ENCODE measurements around the gene GALNTL6. TPM values are rescaled to one million over a fixed set of nuclear protein-coding genes. Genes with fewer than 3 reads are reported as not detected.

GALNTL6 gene
- total RNA-seq, 4 donors from 2014 or later, result 0.67 to 0.70 TPM; not detected in 2

DNA sequence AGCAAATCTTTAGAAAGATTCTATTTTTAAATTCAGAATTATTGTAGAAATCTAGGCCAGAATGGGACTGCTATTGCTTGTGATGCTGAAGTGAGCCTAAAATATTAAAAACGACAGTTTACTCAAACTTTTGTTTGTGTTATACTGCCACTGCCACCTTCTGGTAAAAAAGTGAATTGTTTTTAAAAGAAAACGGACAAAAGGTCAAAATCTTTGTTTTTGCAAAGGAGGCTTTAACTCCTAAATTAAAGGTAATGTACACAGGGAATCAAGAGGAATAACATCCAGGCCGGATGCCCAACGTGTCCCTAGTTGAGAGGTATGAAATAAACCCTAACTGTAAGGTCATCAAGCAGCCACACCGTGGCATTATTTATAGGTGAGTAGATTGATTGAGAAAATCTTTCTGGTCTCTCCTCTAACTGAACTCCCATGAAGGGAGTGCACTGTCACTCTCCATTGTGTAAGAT is 1017.1 kb downstream of the GALNTL6 start:
- TF ChIP-seq POLR2A (IDR thresholded peaks at IDR 0.05) (no peak), CTCF (IDR thresholded peaks at IDR 0.05) (peak in 5 of 6 experiments; percentile 46 to 72 (median 62))
- Histone ChIP-seq H3K9me3 (no peaks in the 10 kb centered on the region), H3K4me1 (no peaks in the 10 kb centered on the region), H3K27me3 (no peaks in the 10 kb centered on the region), H3K36me3 (no peaks in the 10 kb centered on the region), H3K27ac (no peak overlapping the region), H3K4me3 (no peak overlapping the region)
- no peak for DNase-seq

GRCh38 chr4:172836661-172837060 is 1023.5 kb downstream of the GALNTL6 start:
- Histone ChIP-seq H3K36me3 (no peaks in the 10 kb centered on the region), H3K27ac (no peak overlapping the region), H3K27me3 (no peaks in the 10 kb centered on the region), H3K9me3 (no peaks in the 10 kb centered on the region), H3K4me1 (no peaks in the 10 kb centered on the region), H3K4me3 (no peak overlapping the region)
- TF ChIP-seq CTCF (IDR thresholded peaks at IDR 0.05) (no peak), POLR2A (IDR thresholded peaks at IDR 0.05) (no peak)
- no peak for DNase-seq

- Histone ChIP-seq H3K4me1 (no peaks in the 10 kb centered on the region), H3K27ac (no peak overlapping the region), H3K4me3 (no peak overlapping the region), H3K36me3 (no peaks in the 10 kb centered on the region), H3K9me3 (no peaks in the 10 kb centered on the region), H3K27me3 (no peaks in the 10 kb centered on the region)
- DNase-seq, result no peak
- TF ChIP-seq POLR2A (IDR thresholded peaks at IDR 0.05) (no peak), CTCF (IDR thresholded peaks at IDR 0.05) (no peak)
Observed at GRCh38 chr4:172838111-172838510, 1024.9 kb downstream of the GALNTL6 start.

GRCh38 chr4:172838943-172839342 is 1025.7 kb downstream of the GALNTL6 start:
- Histone ChIP-seq H3K36me3 (no peaks in the 10 kb centered on the region), H3K4me1 (no peaks in the 10 kb centered on the region), H3K27me3 (no peaks in the 10 kb centered on the region), H3K9me3 (no peaks in the 10 kb centered on the region), H3K27ac (no peak overlapping the region), H3K4me3 (no peak overlapping the region)
- TF ChIP-seq POLR2A (IDR thresholded peaks at IDR 0.05), result no peak
- TF ChIP-seq CTCF (IDR thresholded peaks at IDR 0.05), result no peak
- no peak for DNase-seq

DNA sequence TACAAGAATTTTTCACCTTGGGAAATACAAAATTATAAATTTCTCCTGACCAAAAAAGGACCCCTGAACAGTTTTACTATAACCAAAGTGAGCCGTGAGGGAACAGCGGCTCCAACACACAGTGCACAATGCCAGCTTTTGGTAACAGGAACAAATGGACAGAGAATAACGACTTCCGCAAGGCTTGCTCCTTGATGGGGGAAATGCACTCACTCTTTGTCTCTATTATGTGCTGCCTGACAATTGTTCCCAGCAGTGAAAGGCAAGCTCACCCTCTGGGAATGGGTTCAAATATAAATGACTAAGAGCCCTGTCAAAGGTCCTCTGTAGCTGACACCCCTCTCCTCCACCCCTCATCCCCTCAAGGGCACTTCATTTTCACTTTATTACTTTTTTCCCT is 1029.6 kb downstream of the GALNTL6 start:
- no peaks in the 10 kb centered on the region for H3K27me3 ChIP-seq
- no peak for DNase-seq
- H3K27ac ChIP-seq, result no peak overlapping the region
- H3K36me3 ChIP-seq, result no peaks in the 10 kb centered on the region
- no peaks in the 10 kb centered on the region for H3K4me1 ChIP-seq
- no peaks in the 10 kb centered on the region for H3K9me3 ChIP-seq
- no peak overlapping the region for H3K4me3 ChIP-seq
- no peak for TF ChIP-seq CTCF (IDR thresholded peaks at IDR 0.05)
- TF ChIP-seq POLR2A (IDR thresholded peaks at IDR 0.05), result no peak

DNA sequence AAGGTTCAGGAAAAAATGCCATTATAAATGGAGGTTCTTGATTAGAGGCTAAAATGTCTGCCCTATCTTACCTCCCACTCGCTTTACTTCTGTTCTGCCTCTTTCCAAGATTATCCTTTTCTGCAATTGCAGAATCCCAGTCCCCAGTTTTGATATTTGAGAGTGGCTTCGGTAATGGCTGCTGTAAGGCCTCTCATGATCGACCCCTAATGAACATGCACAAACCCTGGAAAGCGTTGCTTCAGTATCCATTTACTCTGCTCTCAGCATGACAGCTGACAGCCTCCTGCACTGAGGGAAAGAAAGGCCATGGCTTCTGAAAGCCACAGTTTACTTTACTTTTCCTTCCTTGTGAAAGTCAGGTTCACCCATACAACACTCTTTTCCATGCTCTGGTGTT is 1030.0 kb downstream of the GALNTL6 start:
- Histone ChIP-seq H3K4me1 (no peaks in the 10 kb centered on the region), H3K27me3 (no peaks in the 10 kb centered on the region), H3K9me3 (no peaks in the 10 kb centered on the region), H3K27ac (no peak overlapping the region), H3K36me3 (no peaks in the 10 kb centered on the region), H3K4me3 (no peak overlapping the region)
- no peak for DNase-seq
- TF ChIP-seq POLR2A (IDR thresholded peaks at IDR 0.05), result no peak
- no peak for TF ChIP-seq CTCF (IDR thresholded peaks at IDR 0.05)

Measured in Peyer's patch (tissue), 4 donors.